ENCODE measurements around the gene RANBP1. TPM values are rescaled to one million over a fixed set of nuclear protein-coding genes. Genes with fewer than 3 reads are reported as not detected.

RANBP1 gene
- total and polyA plus RNA-seq, 9 of the 15 experiments (the other 6 are each of a cell fraction or from before 2014, with no cell fraction given), result 162 to 2,891 (median 1,289) TPM

- TF ChIP-seq REST (IDR thresholded peaks at IDR 0.05; ENCODE audit: borderline replicate concordance), result no peak; the same call in 1 of the 2 replicates
- TF ChIP-seq REST (CRISPR knock-in tag; IDR thresholded peaks at IDR 0.05; ENCODE audit: low read depth), result no peak
- TF ChIP-seq MAFG (tag; conservative IDR thresholded peaks at IDR 0.05), result no peak
- TF ChIP-seq NCOA4 (IDR thresholded peaks at IDR 0.05; ENCODE audit: partially characterized antibody), result no peak
- TF ChIP-seq CBFA2T3 (IDR thresholded peaks at IDR 0.05), result no peak
- TF ChIP-seq GTF2A2 (tag; IDR thresholded peaks at IDR 0.05), result no peak
- TF ChIP-seq NR2C1 (IDR thresholded peaks at IDR 0.05), result no peak
- no peak for TF ChIP-seq NR2C1 (tag; IDR thresholded peaks at IDR 0.05)
- TF ChIP-seq MAFF (IDR thresholded peaks at IDR 0.05; ENCODE audit: low read length), result no peak
- TF ChIP-seq, protein P1, sequence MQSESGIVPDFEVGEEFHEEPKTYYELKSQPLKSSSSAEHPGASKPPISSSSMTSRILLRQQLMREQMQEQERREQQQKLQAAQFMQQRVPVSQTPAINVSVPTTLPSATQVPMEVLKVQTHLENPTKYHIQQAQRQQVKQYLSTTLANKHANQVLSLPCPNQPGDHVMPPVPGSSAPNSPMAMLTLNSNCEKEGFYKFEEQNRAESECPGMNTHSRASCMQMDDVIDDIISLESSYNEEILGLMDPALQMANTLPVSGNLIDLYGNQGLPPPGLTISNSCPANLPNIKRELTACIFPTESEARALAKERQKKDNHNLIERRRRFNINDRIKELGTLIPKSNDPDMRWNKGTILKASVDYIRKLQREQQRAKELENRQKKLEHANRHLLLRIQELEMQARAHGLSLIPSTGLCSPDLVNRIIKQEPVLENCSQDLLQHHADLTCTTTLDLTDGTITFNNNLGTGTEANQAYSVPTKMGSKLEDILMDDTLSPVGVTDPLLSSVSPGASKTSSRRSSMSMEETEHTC (IDR thresholded peaks at IDR 0.05), result no peak; the same call in 1 of the 2 replicates
- TF ChIP-seq FOXP4 (CRISPR knock-in tag; IDR thresholded peaks at IDR 0.05; ENCODE audit: borderline replicate concordance), result no peak
- TF ChIP-seq, protein P2, sequence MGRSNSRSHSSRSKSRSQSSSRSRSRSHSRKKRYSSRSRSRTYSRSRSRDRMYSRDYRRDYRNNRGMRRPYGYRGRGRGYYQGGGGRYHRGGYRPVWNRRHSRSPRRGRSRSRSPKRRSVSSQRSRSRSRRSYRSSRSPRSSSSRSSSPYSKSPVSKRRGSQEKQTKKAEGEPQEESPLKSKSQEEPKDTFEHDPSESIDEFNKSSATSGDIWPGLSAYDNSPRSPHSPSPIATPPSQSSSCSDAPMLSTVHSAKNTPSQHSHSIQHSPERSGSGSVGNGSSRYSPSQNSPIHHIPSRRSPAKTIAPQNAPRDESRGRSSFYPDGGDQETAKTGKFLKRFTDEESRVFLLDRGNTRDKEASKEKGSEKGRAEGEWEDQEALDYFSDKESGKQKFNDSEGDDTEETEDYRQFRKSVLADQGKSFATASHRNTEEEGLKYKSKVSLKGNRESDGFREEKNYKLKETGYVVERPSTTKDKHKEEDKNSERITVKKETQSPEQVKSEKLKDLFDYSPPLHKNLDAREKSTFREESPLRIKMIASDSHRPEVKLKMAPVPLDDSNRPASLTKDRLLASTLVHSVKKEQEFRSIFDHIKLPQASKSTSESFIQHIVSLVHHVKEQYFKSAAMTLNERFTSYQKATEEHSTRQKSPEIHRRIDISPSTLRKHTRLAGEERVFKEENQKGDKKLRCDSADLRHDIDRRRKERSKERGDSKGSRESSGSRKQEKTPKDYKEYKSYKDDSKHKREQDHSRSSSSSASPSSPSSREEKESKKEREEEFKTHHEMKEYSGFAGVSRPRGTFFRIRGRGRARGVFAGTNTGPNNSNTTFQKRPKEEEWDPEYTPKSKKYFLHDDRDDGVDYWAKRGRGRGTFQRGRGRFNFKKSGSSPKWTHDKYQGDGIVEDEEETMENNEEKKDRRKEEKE (IDR thresholded peaks at IDR 0.05; ENCODE audit: borderline replicate concordance in 1 of 2, control insufficient read depth in 1 of 2, low read depth in 2 of 2, low read length in 1 of 2), result no peak
These were observed 16.2 kb downstream of the RANBP1 start (continued) for GRCh38 chr22:20131859-20132685.

All from K562 (cell line).